GM12878 (cell line): Measurements from ENCODE around the gene TAF4. TPM values are rescaled to one million over a fixed set of nuclear protein-coding genes. Genes with fewer than 3 reads are reported as not detected.
"Not testable (repeated sequence)": the region's sequence is repeated elsewhere in the genome, so short reads cannot be mapped to it uniquely, and the experiment has no call there.

Experiments
- ATAC-seq: fragments of 200-7000 bp; cut with Tn5 transposase; 3 replicates; pipeline ENCODE4 v1.9.1; 2020; ENCODE audit warnings: mild to moderate bottlenecking, moderate library complexity
- BruUV-seq: library from RNA; stranded (reverse); fragments of 400-500 nt; replicated peaks from 2 replicates; lab custom pipeline; 2021; lab: Mats Ljungman, UMichigan
- CTCF ChIA-PET: fragments of 300-600 bp; sonication (Branson Sonifier 250); formaldehyde crosslinking; extraction: SDS; loops from one replicate; lab custom pipeline; 2021; ENCODE audit warnings: inconsistent platforms; lab: Yijun Ruan, JAX
- POLR2A ChIA-PET: fragments of 350-600 bp; formaldehyde crosslinking; extraction: SDS; loops from one replicate; lab custom pipeline; 2021; ENCODE audit warnings: inconsistent platforms; lab: Charles Lee
- RAD21 ChIA-PET: fragments of 300-600 bp; sonication (Branson Sonifier 250); formaldehyde crosslinking; loops from one replicate; lab custom pipeline; 2023; ENCODE audit warnings: antibody characterized with exemption; ENCODE audit not compliant: unreplicated experiment; lab: Charles Lee
- SMC1A ChIA-PET: fragments of 300-600 bp; sonication (Branson Sonifier 250); formaldehyde crosslinking; loops from one replicate; lab custom pipeline; 2023; ENCODE audit not compliant: unreplicated experiment, uncharacterized antibody; lab: Charles Lee
- DNase-seq: peaks from one replicate; pipeline ENCODE4 v3.0.0-alpha.2; 2011; ENCODE audit warnings: low read depth, low spot score
- FAIRE-seq: peaks from 3 replicates; lab custom pipeline; 2011; peaks lifted over from hg19 to GRCh38; lab: Jason Lieb, UNC
- H2AFZ ChIP-seq: 2 replicates; pipeline ENCODE4 v1.6.0; 2011; ENCODE audit warnings: low read depth, low read length, control low read depth; ENCODE audit not compliant: control insufficient read depth
- H3K27ac ChIP-seq: 2 replicates; pipeline ENCODE4 v1.5.1; 2011; ENCODE audit warnings: control low read depth; ENCODE audit not compliant: control insufficient read depth, insufficient read depth
- H3K27me3 ChIP-seq, 2 experiments: replicated peaks in 1 of 2; 2 replicates each; pipeline versions ENCODE4 v1.6.0 to v1.6.1; 2011; ENCODE audit warnings: low read length in 1 of 2; ENCODE audit not compliant: control insufficient read depth in 2 of 2, insufficient read depth in 2 of 2
- H3K36me3 ChIP-seq, 2 experiments: 2 replicates each; pipeline ENCODE4 v1.5.1; 2011; ENCODE audit warnings: low read length in 1 of 2; ENCODE audit not compliant: control insufficient read depth in 2 of 2, insufficient read depth in 2 of 2
- H3K4me1 ChIP-seq: 2 replicates; pipeline ENCODE4 v1.6.1; 2011; ENCODE audit warnings: mild to moderate bottlenecking, low read length, moderate library complexity, mixed read lengths; ENCODE audit not compliant: control insufficient read depth, insufficient read depth
- H3K4me2 ChIP-seq: 2 replicates; pipeline ENCODE4 v1.6.0; 2011; ENCODE audit warnings: control low read depth; ENCODE audit not compliant: control insufficient read depth, insufficient read depth
- H3K4me3 ChIP-seq: fragments of 200-600 bp; sonication (generic); 2 replicates; pipeline ENCODE4 v1.5.1; 2016
- H3K79me2 ChIP-seq: 2 replicates; pipeline ENCODE4 v1.6.0; 2011; ENCODE audit warnings: low read length; ENCODE audit not compliant: control insufficient read depth, insufficient read depth
- H3K9ac ChIP-seq: 2 replicates; pipeline ENCODE4 v1.8.0; 2011; ENCODE audit warnings: low read length, control low read depth, mixed read lengths; ENCODE audit not compliant: control insufficient read depth, insufficient read depth
- H3K9me3 ChIP-seq: replicated peaks from 3 replicates; pipeline ENCODE4 v1.5.1; 2011; ENCODE audit warnings: mild to moderate bottlenecking, low read length; ENCODE audit not compliant: control insufficient read depth, insufficient read depth
- H4K20me1 ChIP-seq: 2 replicates; pipeline ENCODE4 v1.6.0; 2011; ENCODE audit not compliant: control insufficient read depth, insufficient read depth
- CBX3 ChIP-seq: fragments of 200-600 bp; sonication (generic); IDR thresholded peaks from 2 replicates; pipeline ENCODE4 v1.6.1; 2016; ENCODE audit warnings: low read depth, borderline replicate concordance
- FOXK2 ChIP-seq: fragments of 450-650 bp; IDR thresholded peaks from 2 replicates; pipeline ENCODE4 v1.6.1; 2017; ENCODE audit warnings: mild to moderate bottlenecking, moderate library complexity
- ZNF384 ChIP-seq: IDR thresholded peaks from 2 replicates; pipeline ENCODE4 v1.6.1; 2012; ENCODE audit warnings: low read depth, mild to moderate bottlenecking, low read length, improper control_type of control experiment, borderline replicate concordance
- WGBS: methylation state at CpG from one replicate; pipeline ENCODE4 v1.1.6; 2016; ENCODE audit warnings: low lambda C conversion rate; ENCODE audit not compliant: insufficient replicate concordance, insufficient coverage; ENCODE audit errors: missing lambda C conversion rate; 5-methylcytosine and 5-hydroxymethylcytosine counted together
- in situ Hi-C: fragments of 300-500 bp; cut with MboI; formaldehyde crosslinking; loops from 9 replicates; pipeline ENCODE4 v1.14.3; 2018; ENCODE audit warnings: mixed read lengths
- intact Hi-C: fragments of 100-400 bp; cut with micrococcal nuclease; formaldehyde crosslinking; loops from one replicate; pipeline ENCODE4 v1.14.2; 2022; ENCODE audit not compliant: unreplicated experiment
- polyA plus RNA-seq, 11 experiments: library from polyadenylated mRNA; depleted of rRNA in 4 of 11; unstranded in 6 of 11; stranded (reverse) in 5 of 11; fragments of >200 nt; fragmentation: Nextera tagmentation in 4 of 11; fragmentation: Illumina TruSeq in 1 of 11; extraction: Ambion mirVana in 4 of 11; extraction: Trizol in 1 of 11; gene quantifications; 1 replicate in 1 of 11; 2 replicates in 10 of 11; pipeline versions ENCODE4 v1.2.1 to v1.2.3, GENCODE V29; 2011 to 2016; ENCODE audit warnings: inconsistent platforms in 2 of 11, missing spikeins in 2 of 11, low read depth in 1 of 11
- total RNA-seq, 4 experiments: library from RNA; depleted of rRNA in 3 of 4; stranded (reverse); fragments of >200 nt in 3 of 4; fragmentation: Illumina TruSeq in 1 of 4; extraction: Trizol in 1 of 4; gene quantifications; 2 replicates each; pipeline versions ENCODE4 v1.2.1 to v1.2.3, GENCODE V29; 2013 to 2021
- TF ChIP-seq, protein P1 (sequence below): fragments of 450-650 bp; IDR thresholded peaks from 2 replicates; pipeline ENCODE4 v1.6.1; 2017; ENCODE audit warnings: mild to moderate bottlenecking, low read depth, inconsistent platforms; ENCODE audit not compliant: poor library complexity, severe bottlenecking

TAF4 gene
- total and polyA plus RNA-seq, 10 of the 15 experiments (the other 5 are each of a cell fraction or from before 2014, with no cell fraction given) = 0.39 to 16.9 (median 3.4) TPM

DNA sequence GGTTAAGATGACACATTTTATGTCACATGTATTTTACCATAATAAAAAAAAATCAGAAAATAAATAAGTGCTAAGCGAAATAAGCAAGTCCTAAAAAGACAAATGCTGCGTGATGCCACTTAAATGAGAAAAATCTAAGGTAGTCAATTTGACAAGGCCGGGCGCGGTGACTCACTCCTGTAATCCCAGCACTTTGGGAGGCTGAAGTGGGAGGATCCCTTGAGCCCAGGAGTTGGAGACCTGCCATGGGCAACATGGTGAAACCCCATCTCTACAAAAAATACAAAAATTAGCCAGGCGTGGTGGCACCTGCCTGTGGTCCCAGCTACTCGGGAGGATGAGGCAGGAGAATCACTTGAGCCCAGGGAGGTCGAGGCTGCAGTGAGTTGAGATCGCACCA is 18.5 kb upstream of the TAF4 start:
- 73% methylated on average over 9 of the region's 9 CpGs for WGBS
- intact Hi-C loops, FAIRE-seq, H3K27ac ChIP-seq, POLR2A ChIA-PET, H2AFZ ChIP-seq, CTCF ChIA-PET, H3K36me3 ChIP-seq, BruUV-seq, H3K4me1 ChIP-seq, H3K79me2 ChIP-seq, H4K20me1 ChIP-seq, H3K9ac ChIP-seq, H3K4me2 ChIP-seq, H3K9me3 ChIP-seq, H3K27me3 ChIP-seq, SMC1A ChIA-PET, RAD21 ChIA-PET, H3K4me3 ChIP-seq, DNase-seq, ATAC-seq: not testable (repeated sequence)
- in situ Hi-C loops = loop anchor here (25.0 kb wide), 1 partner anchor 597 kb away; no protein-coding TSS in a partner anchor

DNA sequence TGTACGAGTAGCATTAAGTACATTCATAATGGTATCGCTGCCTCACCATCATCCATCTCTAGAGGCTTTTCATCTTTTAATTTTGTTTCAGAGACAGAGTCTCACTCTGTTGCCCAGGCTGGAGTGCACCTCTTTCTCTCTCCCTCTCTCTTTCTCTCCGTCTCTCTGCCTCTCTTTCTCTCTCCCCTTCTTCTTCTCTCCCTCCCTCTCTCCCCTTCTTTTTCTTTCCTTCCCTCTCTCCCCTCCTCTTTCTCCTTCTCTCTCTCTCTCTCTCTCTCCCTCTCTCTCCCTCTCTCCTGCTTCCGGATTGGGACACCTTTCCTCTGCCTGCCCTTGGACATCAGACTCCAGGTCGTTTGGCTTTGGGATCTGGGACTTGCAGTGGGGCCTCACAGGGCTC is 17.6 kb upstream of the TAF4 start:
- Histone ChIP-seq H3K4me3 (no peak overlapping the region), H3K27me3 (no peaks in the 10 kb centered on the region), H3K4me2 (no peak overlapping the region), H3K9ac (no peak overlapping the region), H3K27ac (no peak overlapping the region), H3K4me1 (no peaks in the 10 kb centered on the region), H3K9me3 (no peaks in the 10 kb centered on the region; the same call in 2 of the 3 replicates), H2AFZ (no peak overlapping the region), H3K79me2 (no peaks in the 10 kb centered on the region), H3K36me3 (no peaks in the 10 kb centered on the region), H4K20me1 (no peaks in the 10 kb centered on the region)
- SMC1A ChIA-PET = no interaction called here
- 41% methylated on average over 5 of the region's 5 CpGs for WGBS
- 0 out of 2 replicates have a peak, but pooled peaks have one; percentile 19 for TF ChIP-seq FOXK2
- TF ChIP-seq, protein P1, sequence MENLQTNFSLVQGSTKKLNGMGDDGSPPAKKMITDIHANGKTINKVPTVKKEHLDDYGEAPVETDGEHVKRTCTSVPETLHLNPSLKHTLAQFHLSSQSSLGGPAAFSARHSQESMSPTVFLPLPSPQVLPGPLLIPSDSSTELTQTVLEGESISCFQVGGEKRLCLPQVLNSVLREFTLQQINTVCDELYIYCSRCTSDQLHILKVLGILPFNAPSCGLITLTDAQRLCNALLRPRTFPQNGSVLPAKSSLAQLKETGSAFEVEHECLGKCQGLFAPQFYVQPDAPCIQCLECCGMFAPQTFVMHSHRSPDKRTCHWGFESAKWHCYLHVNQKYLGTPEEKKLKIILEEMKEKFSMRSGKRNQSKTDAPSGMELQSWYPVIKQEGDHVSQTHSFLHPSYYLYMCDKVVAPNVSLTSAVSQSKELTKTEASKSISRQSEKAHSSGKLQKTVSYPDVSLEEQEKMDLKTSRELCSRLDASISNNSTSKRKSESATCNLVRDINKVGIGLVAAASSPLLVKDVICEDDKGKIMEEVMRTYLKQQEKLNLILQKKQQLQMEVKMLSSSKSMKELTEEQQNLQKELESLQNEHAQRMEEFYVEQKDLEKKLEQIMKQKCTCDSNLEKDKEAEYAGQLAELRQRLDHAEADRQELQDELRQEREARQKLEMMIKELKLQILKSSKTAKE = no peak
- TF ChIP-seq ZNF384 = no peak
- no peak for TF ChIP-seq CBX3
- RAD21 ChIA-PET = no interaction called here
- DNase-seq = no peak
- CTCF ChIA-PET = no interaction called here
- POLR2A ChIA-PET = no interaction called here
- intact Hi-C loops = no loop called here
- no TSS peak for BruUV-seq
- no peak for FAIRE-seq
- no peak for ATAC-seq
- in situ Hi-C loops = loop anchor here (25.0 kb wide), 1 partner anchor 596 kb away; no protein-coding TSS in a partner anchor
